ENCODE results near the gene CEBPE. TPM values are rescaled to one million over a fixed set of nuclear protein-coding genes. Genes with fewer than 3 reads are reported as not detected.

The CEBPE gene
- total and polyA plus RNA-seq, 2 donors (not counting 3 experiments of a cell fraction or from before 2014, with no cell fraction given) = not detected

- no peaks in the 10 kb centered on the region for H4K20me1 ChIP-seq (replicated peaks; ENCODE audit: control insufficient read depth, extremely low read depth, insufficient read depth, low read length)
- no peak for FAIRE-seq
- no peak overlapping the region for H3K4me2 ChIP-seq (ENCODE audit: insufficient read depth, low read length)
- H3K9ac ChIP-seq (replicated peaks; ENCODE audit: extremely low read depth, insufficient read depth, low read length) = no peak overlapping the region
- intact Hi-C loops (cut with micrococcal nuclease) (no loop called here), dilution Hi-C loops (cut with MboI; ENCODE audit: extremely low pct_ligation_motif_present, low sequenced_read_pairs) (no loop called here)
- ChIA-PET POLR2A (interaction anchor here (1.0 kb wide), 1 partner anchor 20 kb away, joined by 5 read pairs; the partner anchor contains the start of genes ACIN1 and C14orf119), CTCF (interaction anchor here (0.7 to 1.2 kb wide), 3 partner anchors 47 to 129 kb away, joined by 3 to 6 read pairs (median 4); no protein-coding TSS in a partner anchor)
- H3K9me1 ChIP-seq (replicated peaks; ENCODE audit: control insufficient read depth, extremely low read depth, insufficient read depth, low read length) = no peaks in the 10 kb centered on the region
- H2AFZ ChIP-seq (ENCODE audit: low read depth, low read length) = no peak overlapping the region
- peaks cover 14% of the 10 kb centered on the region for H3K4me1 ChIP-seq (ENCODE audit: control insufficient read depth, extremely low read depth, insufficient read depth, low read length)
- no peak for DNase-seq (ENCODE audit: low read depth, low spot score)
- peaks cover 4% of the 10 kb centered on the region in 2 experiments for H3K27me3 ChIP-seq (ENCODE audit: control insufficient read depth in 2 of 2, insufficient read depth in 2 of 2, low read length in 2 of 2)
- H3K79me2 ChIP-seq (ENCODE audit: control insufficient read depth, insufficient read depth, low read length) = no peaks in the 10 kb centered on the region
- no peaks in the 10 kb centered on the region for H3K36me3 ChIP-seq (ENCODE audit: control insufficient read depth in 2 of 2, extremely low read depth in 1 of 2, insufficient read depth in 2 of 2, low read length in 2 of 2)
- TF ChIP-seq JUN (IDR thresholded peaks at IDR 0.05; ENCODE audit: borderline replicate concordance, insufficient read depth, insufficient read length, low read depth) (no peak), GATA2 (IDR thresholded peaks at IDR 0.05; ENCODE audit: insufficient read depth, insufficient read length, low read depth, low read length) (no peak), POLR2AphosphoS5 (IDR thresholded peaks at IDR 0.05; ENCODE audit: insufficient read depth, low read depth, low read length) (no peak), CTCF (IDR thresholded peaks at IDR 0.05; ENCODE audit: extremely low read depth in 1 of 2, insufficient read depth in 1 of 2, low read depth in 1 of 2, low read length in 2 of 2) (no peak), FOS (IDR thresholded peaks at IDR 0.05; ENCODE audit: borderline replicate concordance, insufficient read depth, low read length) (no peak), MYC (IDR thresholded peaks at IDR 0.05; ENCODE audit: low read depth, low read length) (no peak), EZH2 (IDR thresholded peaks at IDR 0.05; ENCODE audit: borderline replicate concordance, low read depth, low read length, severe bottlenecking) (no peak), POLR2A (IDR thresholded peaks at IDR 0.05; ENCODE audit: low read depth, low read length) (no peak)
- TF ChIP-seq, protein P1, sequence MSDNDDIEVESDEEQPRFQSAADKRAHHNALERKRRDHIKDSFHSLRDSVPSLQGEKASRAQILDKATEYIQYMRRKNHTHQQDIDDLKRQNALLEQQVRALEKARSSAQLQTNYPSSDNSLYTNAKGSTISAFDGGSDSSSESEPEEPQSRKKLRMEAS (IDR thresholded peaks at IDR 0.05; ENCODE audit: insufficient read depth, insufficient read length) = no peak
- BruUV-seq (replicated peaks) = no TSS peak
- no peaks in the 10 kb centered on the region for H3K9me3 ChIP-seq (replicated peaks; ENCODE audit: control insufficient read depth, insufficient read depth, low read length)
- H3K4me3 ChIP-seq (replicated peaks in 1 of 3; ENCODE audit: insufficient read depth in 1 of 3, low read depth in 1 of 3, low read length in 3 of 3) = no peak overlapping the region
- peak overlapping the region; percentile 75 for H3K27ac ChIP-seq (ENCODE audit: insufficient read depth, low read depth, low read length)
Observed at GRCh38 chr14:23115918-23116317, 3.1 kb downstream of the CEBPE start.

All from endothelial cell of umbilical vein (primary cell).